GM18520 (cell line): Measurements from ENCODE around the gene ATP8A1.

Source experiments
- ATAC-seq: cut with Tn5 transposase; IDR thresholded peaks from one replicate; pipeline ENCODE4 v1.9.1; 2021; ENCODE audit not compliant: unreplicated experiment

ATP8A1 gene

GRCh38 chr4:42627885-42628646, 28.8 kb downstream of the ATP8A1 start:
- peak; percentile 86 for ATAC-seq

- ATAC-seq, result no peak
Measured at GRCh38 chr4:42626629-42627146, 30.2 kb downstream of the ATP8A1 start.

- ATAC-seq, result no peak
Measured at GRCh38 chr4:42625329-42625728, 31.6 kb downstream of the ATP8A1 start.

- no peak for ATAC-seq
Measured at GRCh38 chr4:42624551-42624950, 32.4 kb downstream of the ATP8A1 start.

- no peak for ATAC-seq
Measured at GRCh38 chr4:42618023-42618422, 38.9 kb downstream of the ATP8A1 start.

GRCh38 chr4:42617030-42617429, 39.9 kb downstream of the ATP8A1 start:
- ATAC-seq, result no peak

- no peak for ATAC-seq
Measured at GRCh38 chr4:42616572-42616971, 40.3 kb downstream of the ATP8A1 start.

GRCh38 chr4:42615131-42615763, 41.7 kb downstream of the ATP8A1 start:
- no peak for ATAC-seq

- ATAC-seq, result no peak
Measured at GRCh38 chr4:42612898-42613297, 44.0 kb downstream of the ATP8A1 start.

- ATAC-seq, result no peak
Measured at GRCh38 chr4:42610941-42611340, 46.0 kb downstream of the ATP8A1 start.

- ATAC-seq, result no peak
Measured at GRCh38 chr4:42609051-42609450, 47.9 kb downstream of the ATP8A1 start.

- ATAC-seq, result no peak
Measured at GRCh38 chr4:42608551-42608950, 48.4 kb downstream of the ATP8A1 start.

- peak; percentile 40 for ATAC-seq
Measured at GRCh38 chr4:42607011-42607726, 49.7 kb downstream of the ATP8A1 start.

GRCh38 chr4:42605264-42605663, 51.6 kb downstream of the ATP8A1 start:
- no peak for ATAC-seq

GRCh38 chr4:42603862-42604261, 53.0 kb downstream of the ATP8A1 start:
- ATAC-seq, result no peak

- ATAC-seq, result no peak
Measured at GRCh38 chr4:42600578-42600977, 56.3 kb downstream of the ATP8A1 start.

- peak; percentile 75 for ATAC-seq
Measured at GRCh38 chr4:42596918-42597317, 60.0 kb downstream of the ATP8A1 start.

- ATAC-seq, result no peak
Measured at GRCh38 chr4:42594888-42595287, 62.0 kb downstream of the ATP8A1 start.

- no peak for ATAC-seq
Measured at GRCh38 chr4:42588909-42589308, 68.0 kb downstream of the ATP8A1 start.

- no peak for ATAC-seq
Measured at GRCh38 chr4:42586775-42587174, 70.1 kb downstream of the ATP8A1 start.

GRCh38 chr4:42579903-42580302, 77.0 kb downstream of the ATP8A1 start:
- no peak for ATAC-seq

- ATAC-seq, result no peak
Measured at GRCh38 chr4:42578187-42578586, 78.7 kb downstream of the ATP8A1 start.
